IPS-15b (cell line): Measurements from ENCODE around the gene TAPBPL.
A peak's percentile ranks its signal among the peaks of the same experiment; 100 is the strongest.
"Not testable (repeated sequence)": the region's sequence is repeated elsewhere in the genome, so short reads cannot be mapped to it uniquely, and the experiment has no call there.

Experiments
- H3K27me3 ChIP-seq: one replicate; pipeline ENCODE4 v1.6.1; 2013; ENCODE audit warnings: low read length; ENCODE audit not compliant: control insufficient read depth, insufficient read depth
- H3K36me3 ChIP-seq: one replicate; pipeline ENCODE4 v1.6.1; 2013; ENCODE audit warnings: low read length; ENCODE audit not compliant: control insufficient read depth, insufficient read depth
- H3K4me1 ChIP-seq: one replicate; pipeline ENCODE4 v1.6.1; 2013; ENCODE audit warnings: mild to moderate bottlenecking, low read length; ENCODE audit not compliant: control insufficient read depth, insufficient read depth
- H3K4me3 ChIP-seq: one replicate; pipeline ENCODE4 v1.5.1; 2013; ENCODE audit warnings: low read depth, low read length
- H3K9ac ChIP-seq: one replicate; pipeline ENCODE4 v1.6.1; 2013; ENCODE audit warnings: low read depth, mild to moderate bottlenecking, low read length
- H3K9me3 ChIP-seq: one replicate; pipeline ENCODE4 v1.6.1; 2013; ENCODE audit warnings: mild to moderate bottlenecking, low read length; ENCODE audit not compliant: control insufficient read depth, insufficient read depth

The TAPBPL gene

DNA sequence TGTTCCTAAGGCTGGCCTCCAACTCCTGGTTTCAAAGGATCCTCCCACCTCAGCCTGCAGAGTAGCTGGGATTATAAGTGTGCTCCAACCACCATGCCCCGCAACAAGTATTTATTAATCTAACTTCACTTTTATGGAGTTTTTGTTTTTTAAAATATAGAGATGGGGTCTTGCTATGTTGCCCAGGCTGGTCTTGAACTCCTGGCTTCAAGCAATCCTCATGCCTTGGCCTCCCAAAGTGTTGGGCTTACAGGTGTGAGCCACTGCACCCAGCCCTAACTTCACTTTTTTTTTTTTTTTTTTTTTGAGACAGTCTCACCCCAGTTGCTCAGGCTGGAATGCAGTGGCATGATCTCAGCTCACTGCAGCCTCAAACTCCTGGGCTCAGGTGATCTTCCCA lies 38.8 kb downstream of the TAPBPL start:
- not testable (repeated sequence) for H3K9me3 ChIP-seq, H3K27me3 ChIP-seq, H3K9ac ChIP-seq, H3K4me3 ChIP-seq, H3K4me1 ChIP-seq
- H3K36me3 ChIP-seq = peaks cover 16% of the 10 kb centered on the region

DNA sequence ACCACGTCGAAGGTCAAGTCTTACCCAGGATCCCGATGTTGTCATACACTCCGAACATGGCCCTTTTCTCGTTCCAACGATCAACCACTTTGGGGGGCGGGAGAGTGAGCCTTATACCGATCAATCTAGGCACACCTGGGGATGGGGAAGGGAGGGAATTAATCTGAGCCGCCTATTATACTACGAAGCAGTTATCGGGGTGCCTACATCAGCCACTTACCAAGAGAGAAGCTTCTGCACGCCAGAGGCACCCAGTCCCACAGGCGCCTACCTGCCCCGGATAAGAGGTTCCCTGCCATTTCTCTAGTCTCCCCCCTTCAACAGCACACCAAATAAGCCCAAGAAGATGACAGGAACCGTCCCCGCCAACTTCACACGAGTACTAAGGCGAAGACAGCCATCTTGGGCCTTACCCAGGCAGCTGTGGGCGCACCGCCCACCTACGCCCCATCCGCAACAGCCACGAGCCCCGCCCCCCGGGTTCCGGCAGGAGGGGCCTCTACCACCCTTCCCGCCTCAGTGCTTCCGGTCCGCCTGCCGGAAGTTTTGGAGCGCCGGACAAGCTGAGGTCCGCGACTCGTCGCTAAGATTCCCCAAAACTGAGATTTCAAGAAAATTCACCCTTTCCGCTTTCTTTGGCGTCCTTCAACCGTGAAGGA lies 41.1 kb downstream of the TAPBPL start, which contains the start of gene MRPL51:
TSS of gene MRPL51 (minus strand) at position 425 of the 659 bp plus-strand sequence. CDS start at position 299, 126 bp downstream.
- Histone ChIP-seq H3K9me3 (no peaks in the 10 kb centered on the region), H3K27me3 (no peaks in the 10 kb centered on the region), H3K36me3 (peaks cover 29% of the 10 kb centered on the region), H3K4me1 (peaks cover 7% of the 10 kb centered on the region), H3K4me3 (peak within 1 kb of the TSS; percentile 94), H3K9ac (peak within 1 kb of the TSS; percentile 86)

DNA sequence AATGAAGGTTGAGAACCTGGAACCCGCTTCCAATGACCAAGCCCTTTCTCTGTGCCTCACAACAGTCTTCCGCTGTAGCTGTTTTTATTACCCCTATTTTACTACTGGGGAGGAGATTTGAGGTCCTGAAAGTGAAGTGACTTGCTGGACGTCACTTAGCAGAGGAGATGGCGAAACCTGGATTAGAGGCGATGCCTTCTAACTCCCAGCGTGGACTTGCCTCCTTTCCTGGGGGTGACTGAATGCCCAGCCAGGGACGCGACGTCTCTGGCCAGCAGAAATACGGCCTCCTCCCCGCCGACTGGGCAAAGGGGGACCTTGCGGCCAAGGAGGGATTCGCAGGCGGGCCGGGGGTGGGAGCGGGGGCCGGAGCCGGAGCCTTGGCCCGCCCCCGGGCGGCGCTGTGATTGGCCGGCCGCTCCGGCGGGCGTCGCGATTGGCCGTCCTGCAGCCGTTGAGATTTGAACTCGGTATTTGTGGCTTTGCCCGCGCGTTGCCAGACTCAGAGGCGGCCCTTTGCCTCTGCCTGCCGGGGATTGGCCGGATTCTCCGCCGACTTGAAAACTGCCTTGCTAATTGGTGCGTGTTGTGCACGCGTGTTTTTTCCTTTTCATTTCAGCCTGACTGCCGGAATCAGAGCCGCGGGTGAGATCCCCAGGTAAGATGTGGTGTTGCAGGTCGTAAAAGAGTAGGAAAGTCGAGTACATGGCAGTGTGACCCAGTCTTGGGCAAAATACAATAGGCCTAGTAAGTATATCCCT lies 41.8 kb downstream of the TAPBPL start, which contains the start of gene NCAPD2:
TSS of gene NCAPD2 (plus strand) at position 606 of the 761 bp plus-strand sequence. CDS start 997 bp downstream, outside the sequence.
- Histone ChIP-seq H3K9ac (peak within 1 kb of the TSS; percentile 86), H3K9me3 (no peaks in the 10 kb centered on the region), H3K4me1 (peaks cover 7% of the 10 kb centered on the region), H3K27me3 (no peaks in the 10 kb centered on the region), H3K4me3 (peak within 1 kb of the TSS; percentile 94), H3K36me3 (peaks cover 29% of the 10 kb centered on the region)

DNA sequence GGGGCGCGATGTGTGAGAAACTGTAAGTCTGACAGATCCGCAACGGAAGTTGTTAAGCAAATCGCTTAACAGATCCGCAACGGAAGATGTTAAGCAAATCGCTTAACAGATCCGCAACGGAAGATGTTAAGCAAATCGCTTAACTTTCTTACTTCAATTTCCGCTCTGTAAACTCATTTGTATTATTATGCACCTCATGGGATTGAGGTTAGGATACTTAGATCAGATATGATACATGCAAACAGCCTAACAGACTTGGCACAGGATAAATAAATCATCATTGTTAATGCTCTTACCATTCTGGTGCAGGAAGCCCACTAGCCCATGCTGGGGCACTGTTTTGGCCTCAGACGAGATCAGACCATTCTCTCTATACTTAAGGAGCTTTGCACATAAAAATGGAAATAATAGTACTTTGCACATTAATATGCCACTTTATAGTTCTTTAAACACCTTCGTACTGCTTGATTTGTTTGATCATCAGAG lies 42.5 kb downstream of the TAPBPL start:
- no peaks in the 10 kb centered on the region for H3K9me3 ChIP-seq
- peaks cover 33% of the 10 kb centered on the region for H3K36me3 ChIP-seq
- H3K4me1 ChIP-seq = peaks cover 7% of the 10 kb centered on the region
- H3K9ac ChIP-seq = peak overlapping the region; percentile 79
- no peaks in the 10 kb centered on the region for H3K27me3 ChIP-seq
- peak overlapping the region; percentile 94 for H3K4me3 ChIP-seq

DNA sequence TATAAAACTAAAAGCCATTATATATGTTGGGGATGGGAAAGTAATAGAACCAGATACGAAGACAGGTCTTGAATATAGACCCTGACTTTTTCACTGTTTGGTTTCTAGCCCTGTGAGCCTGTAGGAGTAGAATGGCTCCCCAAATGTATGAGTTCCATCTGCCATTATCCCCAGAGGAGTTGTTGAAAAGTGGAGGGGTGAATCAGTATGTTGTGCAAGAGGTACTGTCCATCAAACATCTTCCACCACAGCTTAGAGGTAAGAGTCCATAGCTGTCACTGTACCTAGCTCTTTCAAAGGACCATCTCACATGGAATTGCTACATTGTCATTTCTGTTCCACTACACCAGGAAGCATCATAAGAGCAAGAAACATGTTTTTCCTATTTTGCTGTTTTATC lies 43.1 kb downstream of the TAPBPL start:
- Histone ChIP-seq H3K9me3 (no peaks in the 10 kb centered on the region), H3K9ac (peak overlapping the region; percentile 26), H3K4me3 (peak overlapping the region; percentile 94), H3K4me1 (peaks cover 7% of the 10 kb centered on the region), H3K36me3 (peaks cover 36% of the 10 kb centered on the region), H3K27me3 (no peaks in the 10 kb centered on the region)

DNA sequence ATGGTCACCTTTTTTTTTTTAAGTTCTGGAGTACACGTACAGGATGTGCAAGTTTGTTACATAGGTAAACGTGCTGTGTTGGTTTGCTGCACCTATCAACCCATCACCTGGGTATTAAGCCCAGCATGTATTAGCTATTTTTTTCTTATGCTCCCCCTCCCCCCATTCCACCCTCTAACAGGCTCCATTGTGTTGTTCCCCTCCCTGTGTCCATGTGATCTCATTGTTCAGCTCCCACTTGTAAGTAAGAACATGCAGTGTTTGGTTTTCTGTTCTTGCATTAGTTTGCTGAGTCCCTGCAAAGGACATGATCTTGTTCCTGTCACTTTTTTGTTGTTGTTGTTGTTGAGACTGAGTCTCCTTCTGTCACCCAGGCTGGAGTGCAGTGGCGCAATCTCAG lies 45.4 kb downstream of the TAPBPL start:
- not testable (repeated sequence) for H3K9me3 ChIP-seq, H3K4me1 ChIP-seq, H3K27me3 ChIP-seq, H3K9ac ChIP-seq, H3K4me3 ChIP-seq
- peaks cover 27% of the 10 kb centered on the region for H3K36me3 ChIP-seq

DNA sequence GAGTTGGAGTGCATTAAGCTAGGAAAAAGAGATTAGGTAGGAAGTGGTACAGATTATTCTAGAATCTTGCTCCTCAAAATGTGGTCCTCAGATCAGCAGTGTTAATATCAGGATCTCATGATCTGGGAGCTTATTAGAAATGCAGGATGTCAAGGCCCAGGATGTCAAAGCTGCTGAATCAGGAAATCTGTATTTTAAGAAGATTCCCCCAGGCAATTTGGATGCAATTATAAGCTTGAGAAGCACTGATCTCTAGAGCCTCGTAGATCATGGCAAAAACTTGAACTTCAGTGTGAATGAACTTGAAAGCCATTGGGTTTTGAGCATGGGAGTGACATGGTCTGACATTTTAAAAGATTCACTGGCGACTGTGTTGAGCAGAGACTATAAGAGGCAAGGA lies 48.6 kb downstream of the TAPBPL start:
- Histone ChIP-seq H3K36me3 (peaks cover 25% of the 10 kb centered on the region), H3K27me3 (no peaks in the 10 kb centered on the region), H3K9me3 (no peaks in the 10 kb centered on the region), H3K4me1 (no peaks in the 10 kb centered on the region), H3K9ac (no peak overlapping the region), H3K4me3 (no peak overlapping the region)

DNA sequence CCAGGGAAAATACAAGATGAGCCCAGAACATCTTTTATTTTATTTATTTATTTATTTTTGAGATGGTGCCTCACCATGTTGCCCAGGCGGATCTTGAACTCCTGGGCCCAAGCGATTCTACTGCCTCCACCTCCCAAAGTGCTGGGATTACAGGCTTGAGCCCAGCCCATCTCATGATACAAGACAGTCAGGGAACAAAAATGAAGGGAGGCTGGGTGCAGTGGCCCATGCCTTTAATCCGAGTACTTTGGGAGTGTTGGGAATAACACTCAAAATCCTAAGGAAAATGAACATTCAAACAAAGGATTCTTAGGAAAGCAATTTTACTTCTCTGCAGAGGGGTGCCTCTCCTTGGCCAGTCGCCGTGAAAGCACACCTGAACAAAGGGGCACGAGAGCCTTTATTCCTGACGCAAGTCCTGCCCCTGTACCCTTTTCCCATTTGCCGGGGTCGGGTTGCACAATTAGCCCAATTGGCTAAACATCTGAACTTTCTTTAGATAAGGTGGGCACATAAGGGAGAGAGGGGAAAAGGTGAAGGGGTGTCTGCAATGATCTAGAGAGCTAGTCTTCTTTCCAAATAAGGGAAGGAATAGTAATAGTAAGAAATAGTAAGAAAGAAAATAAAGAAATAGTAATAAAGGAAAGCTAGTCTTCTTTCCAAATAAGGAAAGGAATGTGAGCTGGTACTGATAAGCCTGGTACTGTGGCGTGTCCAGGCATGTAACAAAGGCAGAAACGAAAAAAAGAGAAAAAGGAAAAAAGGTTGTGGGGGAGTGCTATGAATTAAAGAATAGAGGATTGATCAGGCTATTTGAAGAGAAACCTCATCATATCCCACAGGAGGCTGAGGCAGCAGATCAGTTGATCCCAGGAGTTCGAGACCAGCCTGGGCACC lies 55.5 kb downstream of the TAPBPL start:
- no peaks in the 10 kb centered on the region for H3K9me3 ChIP-seq
- H3K4me1 ChIP-seq = no peaks in the 10 kb centered on the region
- H3K36me3 ChIP-seq = peaks cover 18% of the 10 kb centered on the region
- H3K9ac ChIP-seq = peak overlapping the region; percentile 8
- H3K4me3 ChIP-seq = no peak overlapping the region
- H3K27me3 ChIP-seq = no peaks in the 10 kb centered on the region

DNA sequence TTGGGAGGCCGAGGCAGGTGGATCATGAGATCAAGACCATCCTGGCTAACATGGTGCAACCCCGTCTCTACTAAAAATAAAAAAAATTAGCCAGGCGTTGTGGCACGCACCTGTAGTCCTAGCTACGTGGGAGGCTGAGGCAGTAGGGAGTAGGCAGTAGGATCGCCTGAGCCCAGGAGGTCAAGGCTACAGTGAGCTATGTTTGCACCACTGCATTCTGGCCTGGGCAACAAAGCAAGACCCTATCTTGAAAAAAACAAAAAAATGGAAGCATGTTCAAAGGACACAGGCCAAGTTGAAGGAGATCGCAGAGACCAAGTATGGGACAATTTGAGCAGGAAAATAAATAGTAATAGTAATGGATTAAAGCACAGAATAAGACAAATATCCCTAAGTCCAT lies 56.2 kb downstream of the TAPBPL start:
- Histone ChIP-seq H3K9ac (no peak overlapping the region), H3K4me3 (no peak overlapping the region), H3K36me3 (peaks cover 25% of the 10 kb centered on the region)

More for the DNA sequence above, 56.2 kb downstream of the TAPBPL start:
- Histone ChIP-seq H3K4me1 (no peaks in the 10 kb centered on the region), H3K9me3 (no peaks in the 10 kb centered on the region), H3K27me3 (no peaks in the 10 kb centered on the region)
